ENCODE measurements around the gene CLEC16A.
A peak's percentile ranks its signal among the peaks of the same experiment; 100 is the strongest.

CLEC16A gene

GRCh38 chr16:10971560-10971961 lies 27.2 kb downstream of the CLEC16A start:
- no peak for DNase-seq

- no peak for DNase-seq
Measured at GRCh38 chr16:10972108-10972818, 27.9 kb downstream of the CLEC16A start.

GRCh38 chr16:10972819-10973464 lies 28.6 kb downstream of the CLEC16A start:
- DNase-seq = no peak

- DNase-seq = no peak
Measured at GRCh38 chr16:10976634-10977033, 32.3 kb downstream of the CLEC16A start.

- no peak for DNase-seq
Measured at GRCh38 chr16:10978124-10978523, 33.8 kb downstream of the CLEC16A start.

- no peak for DNase-seq
Measured at GRCh38 chr16:10978871-10979446, 34.6 kb downstream of the CLEC16A start.

GRCh38 chr16:10979717-10980601 lies 35.6 kb downstream of the CLEC16A start:
- DNase-seq = no peak

- no peak for DNase-seq
Measured at GRCh38 chr16:10980813-10981212, 36.4 kb downstream of the CLEC16A start.

- no peak for DNase-seq
Measured at GRCh38 chr16:10981697-10982216, 37.4 kb downstream of the CLEC16A start.

GRCh38 chr16:10982465-10983150 lies 38.2 kb downstream of the CLEC16A start:
- DNase-seq = no peak

- no peak for DNase-seq
Measured at GRCh38 chr16:10983159-10983558, 38.8 kb downstream of the CLEC16A start.

GRCh38 chr16:10984509-10984908 lies 40.1 kb downstream of the CLEC16A start:
- peak; percentile 19 for DNase-seq

GRCh38 chr16:10987361-10988163 lies 43.2 kb downstream of the CLEC16A start:
- DNase-seq = no peak

- no peak for DNase-seq
Measured at GRCh38 chr16:10988164-10988803, 43.9 kb downstream of the CLEC16A start.

- no peak for DNase-seq
Measured at GRCh38 chr16:10988879-10989278, 44.5 kb downstream of the CLEC16A start.

- no peak for DNase-seq
Measured at GRCh38 chr16:10989559-10989958, 45.2 kb downstream of the CLEC16A start.

- DNase-seq = no peak
Measured at GRCh38 chr16:10990378-10990777, 46.0 kb downstream of the CLEC16A start.

- DNase-seq = no peak
Measured at GRCh38 chr16:10992112-10992511, 47.7 kb downstream of the CLEC16A start.

GRCh38 chr16:10992797-10993196 lies 48.4 kb downstream of the CLEC16A start:
- no peak for DNase-seq

- DNase-seq = no peak
Measured at GRCh38 chr16:10993649-10994048, 49.3 kb downstream of the CLEC16A start.

GRCh38 chr16:10994571-10994970 lies 50.2 kb downstream of the CLEC16A start:
- no peak for DNase-seq

All from GOT3 (cell line).